GM18520 (cell line): ENCODE results near the gene STK24.

Experiments
- ATAC-seq: cut with Tn5 transposase; IDR thresholded peaks from one replicate; pipeline ENCODE4 v1.9.1; 2021; ENCODE audit not compliant: unreplicated experiment

The STK24 gene

DNA sequence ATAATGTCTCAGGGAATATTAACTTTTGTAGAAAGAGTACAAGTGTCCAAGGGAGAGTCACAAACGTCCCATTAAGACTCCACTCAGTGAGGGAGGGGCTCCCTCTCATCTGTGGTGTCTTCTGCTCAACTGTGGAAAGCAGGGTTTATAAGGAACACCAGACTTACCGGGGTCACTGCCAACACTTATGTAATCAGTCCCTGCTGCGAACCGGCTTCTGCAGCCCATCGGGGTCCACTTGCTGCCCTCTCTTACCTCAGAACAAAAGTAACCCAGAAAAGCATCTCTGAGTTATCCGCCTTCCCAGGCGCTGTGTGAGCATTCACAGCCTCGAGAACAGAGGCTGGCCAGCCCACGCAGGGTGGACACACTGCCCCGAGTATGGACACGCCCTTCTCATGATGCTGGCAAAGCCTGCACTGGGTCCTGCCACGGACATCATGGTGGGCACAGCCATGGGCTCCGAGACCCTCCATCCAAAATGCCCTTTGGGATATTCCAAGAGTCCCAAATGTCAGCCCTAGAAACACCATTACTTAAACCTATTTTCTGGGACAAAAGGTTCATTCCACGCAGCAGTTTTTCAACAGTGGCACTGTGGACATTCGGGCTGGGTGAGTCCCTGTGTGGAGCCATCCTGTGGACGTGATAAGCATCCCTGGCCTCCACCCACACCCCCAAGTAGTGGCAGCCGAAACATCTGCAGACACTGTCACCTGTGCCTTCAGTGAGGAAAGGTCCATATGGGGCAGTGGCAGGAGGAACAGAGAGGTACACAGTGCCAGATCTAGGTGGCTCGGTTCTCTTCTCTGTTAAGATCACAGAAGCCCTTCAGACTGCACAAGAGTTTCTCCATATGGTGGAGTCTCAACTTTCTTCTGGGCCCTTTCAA is 63.9 kb downstream of the STK24 start:
- no peak for ATAC-seq

DNA sequence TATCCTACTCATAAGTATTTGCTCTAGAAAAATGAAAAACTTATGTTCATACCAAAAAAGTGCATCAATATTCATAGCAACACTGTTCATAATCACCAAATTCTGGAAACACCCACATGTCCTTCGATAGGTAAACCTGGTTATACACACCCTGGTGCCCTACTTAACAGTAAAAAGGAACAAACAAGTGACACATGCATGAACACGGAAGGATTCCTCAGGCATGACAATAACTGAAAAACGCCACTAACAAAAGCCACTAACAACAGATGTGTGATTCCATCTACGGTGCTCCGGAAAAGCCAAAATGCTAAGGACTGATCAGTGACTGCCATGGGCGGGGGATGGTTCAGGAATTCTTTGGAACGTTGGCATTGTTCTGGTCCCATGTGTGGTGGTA is 65.5 kb downstream of the STK24 start:
- no peak for ATAC-seq

DNA sequence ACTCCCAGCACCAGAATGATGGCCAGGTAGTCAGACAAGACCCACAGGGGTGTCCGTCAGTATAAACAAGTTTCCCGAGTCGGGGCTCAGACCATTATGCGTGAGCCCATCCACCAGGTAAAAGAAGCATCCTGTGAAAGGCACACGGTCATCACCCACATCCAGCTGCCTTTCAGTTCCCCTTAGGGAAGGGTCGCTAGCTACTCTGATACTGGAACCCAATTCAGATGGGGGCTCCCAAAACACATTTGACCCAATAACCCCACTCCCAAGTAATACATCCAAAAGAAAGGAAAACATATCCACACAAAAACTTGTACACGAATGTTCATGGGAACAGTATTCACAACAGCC is 66.8 kb downstream of the STK24 start:
- ATAC-seq, result no peak

DNA sequence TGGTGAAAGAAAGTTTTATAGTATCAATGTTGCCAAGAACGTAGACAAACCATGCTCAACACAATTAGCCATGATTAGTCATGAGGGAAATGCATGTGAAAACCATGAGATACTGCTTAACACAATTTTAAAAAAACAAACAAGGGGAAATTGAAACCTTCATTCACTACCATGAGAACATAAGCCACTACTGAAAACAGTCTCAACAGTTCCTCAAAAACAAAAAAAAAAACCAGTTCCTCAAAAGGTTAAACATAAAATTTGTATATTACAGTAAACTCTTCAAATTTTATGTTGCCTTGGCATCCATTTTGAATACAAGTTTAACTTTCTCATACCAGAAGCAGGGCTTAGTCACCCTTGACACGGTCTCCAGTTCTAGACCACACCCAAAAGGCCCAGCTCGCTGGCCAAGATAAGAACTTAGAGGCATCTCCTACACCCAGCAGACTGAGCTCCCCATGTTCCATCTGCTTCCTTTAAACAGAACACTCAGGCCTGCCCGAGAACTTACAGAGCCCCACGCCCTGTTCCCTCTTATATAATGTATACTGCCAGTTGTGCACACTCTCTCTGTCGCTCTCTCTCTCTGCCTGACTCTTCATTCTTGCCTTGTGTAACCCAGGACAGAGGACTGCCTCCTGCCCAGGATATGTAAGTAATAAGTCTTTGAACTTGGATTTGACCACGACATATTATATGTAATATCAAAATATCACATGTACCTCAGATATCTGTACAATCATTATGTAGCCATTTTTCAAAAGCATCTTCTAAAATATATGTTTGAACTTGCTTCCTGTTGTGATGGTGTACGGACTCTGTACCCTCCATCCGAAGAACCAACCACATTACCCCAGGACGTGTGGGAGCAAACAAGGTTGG is 67.4 kb downstream of the STK24 start:
- peak; percentile 49 for ATAC-seq

DNA sequence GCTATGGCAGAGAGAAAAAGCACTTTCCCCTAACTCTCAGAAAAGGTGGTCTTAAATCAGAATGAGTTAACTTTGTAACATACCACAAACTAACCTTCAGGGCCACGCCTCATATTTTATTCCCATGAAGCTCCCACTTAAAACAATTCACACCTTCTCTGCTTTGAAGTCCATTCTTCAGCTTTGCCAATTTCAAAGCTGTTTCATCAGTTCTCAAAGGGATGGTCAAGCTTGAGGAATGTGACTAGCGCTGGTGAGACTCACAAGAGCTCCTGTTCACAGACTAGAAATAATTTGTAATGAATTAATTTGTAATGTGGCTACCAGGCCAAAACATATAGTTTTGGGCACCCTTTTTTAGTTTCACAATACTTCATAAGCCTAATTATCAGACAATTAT is 68.2 kb downstream of the STK24 start:
- ATAC-seq, result no peak

DNA sequence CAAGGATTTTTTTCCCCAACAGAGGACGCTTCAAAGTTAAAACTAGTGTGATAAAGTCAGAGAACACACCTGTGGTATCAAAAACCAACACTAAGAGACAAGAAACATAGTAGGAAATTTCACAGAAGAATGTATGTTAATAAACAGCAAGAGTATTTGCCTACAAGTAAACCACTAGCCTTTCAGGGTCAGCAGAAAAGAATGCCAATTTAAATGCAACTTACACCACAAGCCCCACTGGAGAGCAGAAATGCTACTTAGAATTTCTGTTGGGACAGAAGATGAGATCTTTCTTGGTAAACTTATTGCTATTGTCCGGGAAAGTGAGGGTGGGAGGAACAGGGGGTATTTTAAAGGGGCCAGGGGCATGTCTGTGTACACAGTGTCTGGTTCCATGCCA is 68.6 kb downstream of the STK24 start:
- ATAC-seq, result no peak

DNA sequence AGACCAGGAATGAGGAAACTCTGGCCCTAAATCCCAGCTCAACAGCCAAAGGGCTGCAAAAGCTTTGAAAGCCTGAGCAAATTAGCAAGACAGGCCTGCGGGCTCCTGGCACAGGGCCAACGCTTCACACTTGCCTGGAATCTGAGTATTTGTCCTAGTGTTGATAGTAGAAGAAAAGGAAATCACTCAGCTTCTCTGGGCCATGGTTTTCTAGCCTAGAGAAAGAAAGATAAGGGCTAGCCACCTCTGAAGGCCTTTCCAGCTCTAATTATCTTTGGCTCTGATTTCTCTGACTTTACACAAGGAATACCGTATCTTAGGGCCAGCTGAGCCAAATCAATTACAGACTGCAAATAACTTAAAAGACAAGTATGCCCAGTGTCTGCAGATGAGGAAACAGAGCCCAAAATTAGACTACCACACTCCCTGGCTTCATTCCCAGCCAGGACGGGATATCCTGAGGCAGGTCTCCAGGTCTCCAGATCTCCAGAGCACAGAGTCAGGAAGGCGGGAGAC is 69.6 kb downstream of the STK24 start:
- ATAC-seq, result no peak

DNA sequence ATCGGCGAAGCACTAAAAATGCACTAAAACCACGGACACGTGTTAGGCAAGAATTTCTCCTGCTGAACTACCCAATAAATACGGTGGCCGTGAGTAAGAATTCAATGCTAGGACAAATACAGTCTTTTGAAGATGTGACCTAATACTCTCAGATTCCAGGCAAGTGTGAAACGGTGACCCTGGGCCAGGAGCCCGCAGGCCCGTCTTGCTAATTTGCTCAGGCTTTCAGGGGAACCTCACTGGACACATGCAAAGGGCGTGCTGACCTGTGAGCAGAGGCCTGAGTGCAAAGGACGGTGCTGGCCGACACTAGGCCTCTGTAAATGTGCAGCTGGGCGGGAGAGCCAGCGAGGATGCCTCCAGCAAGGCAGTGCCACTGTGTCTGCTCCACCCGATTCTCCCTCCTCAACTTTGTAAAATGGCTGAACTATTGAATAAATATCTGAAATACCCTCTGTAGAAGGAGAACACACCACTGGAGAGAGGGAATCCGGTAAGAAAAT is 70.1 kb downstream of the STK24 start:
- ATAC-seq, result no peak

DNA sequence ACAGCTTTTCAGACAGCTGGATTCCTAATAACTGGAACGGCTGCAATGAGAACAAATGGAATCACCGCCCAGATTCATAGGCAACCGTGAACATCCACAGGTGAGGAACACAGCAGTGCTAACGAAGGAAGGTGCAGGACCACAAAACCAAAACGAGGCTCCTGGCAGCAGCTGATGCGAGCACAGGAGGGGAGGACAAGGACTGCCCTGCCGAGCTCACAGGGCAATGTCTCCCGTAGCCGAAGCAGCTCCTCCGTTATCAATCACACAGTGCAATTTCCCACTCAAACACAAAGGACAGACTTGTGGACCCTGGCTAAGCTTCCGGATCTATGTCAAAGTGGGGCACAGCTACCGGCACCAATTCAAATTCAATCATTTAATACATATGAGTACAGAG is 70.6 kb downstream of the STK24 start:
- no peak for ATAC-seq

DNA sequence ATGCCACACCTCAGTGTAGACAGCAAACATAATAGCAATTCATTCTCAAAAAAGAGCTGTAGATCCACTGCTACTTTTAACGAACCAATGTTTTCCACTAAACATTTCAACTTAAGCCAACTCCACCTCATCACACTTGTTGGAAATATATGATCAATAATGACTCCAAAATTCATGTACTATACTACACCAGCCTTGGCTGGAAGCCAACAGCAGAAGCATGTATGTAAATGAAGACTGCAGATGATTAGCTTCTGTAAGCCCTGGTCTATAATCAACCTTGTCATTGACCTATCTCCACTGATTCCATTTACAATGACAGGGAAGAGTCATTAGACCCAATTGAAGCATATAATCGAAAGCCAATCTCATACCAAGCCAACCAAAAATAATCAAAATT is 71.7 kb downstream of the STK24 start:
- ATAC-seq, result no peak

DNA sequence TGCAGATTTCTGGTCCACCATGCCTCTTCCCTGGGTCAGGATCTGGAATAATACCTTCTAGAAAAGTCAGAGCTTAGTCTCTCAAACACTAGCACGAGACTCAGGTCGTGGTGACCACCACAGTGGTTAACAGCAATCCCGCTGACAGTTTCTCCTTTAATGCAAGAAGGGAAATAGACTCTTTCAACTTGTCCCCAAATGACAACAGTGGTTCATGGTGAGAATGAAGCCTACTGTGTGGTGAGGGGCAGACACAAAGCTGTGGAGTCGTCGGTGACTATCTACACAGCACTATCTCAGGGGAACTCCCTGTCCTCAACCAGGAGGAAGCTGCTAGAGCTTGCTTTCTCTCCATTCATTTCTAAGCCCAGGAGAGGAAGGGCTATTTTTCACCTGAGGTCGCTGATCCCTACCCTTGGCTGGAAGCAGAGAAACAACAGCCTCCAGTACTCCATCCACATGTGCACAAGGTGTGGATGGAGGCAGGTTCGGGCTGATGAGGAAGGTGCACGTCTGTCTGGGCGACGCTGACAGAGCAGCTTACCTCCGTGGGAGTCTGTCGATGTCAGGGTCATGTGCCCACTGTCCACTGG is 72.4 kb downstream of the STK24 start:
- ATAC-seq, result peak; percentile 44

DNA sequence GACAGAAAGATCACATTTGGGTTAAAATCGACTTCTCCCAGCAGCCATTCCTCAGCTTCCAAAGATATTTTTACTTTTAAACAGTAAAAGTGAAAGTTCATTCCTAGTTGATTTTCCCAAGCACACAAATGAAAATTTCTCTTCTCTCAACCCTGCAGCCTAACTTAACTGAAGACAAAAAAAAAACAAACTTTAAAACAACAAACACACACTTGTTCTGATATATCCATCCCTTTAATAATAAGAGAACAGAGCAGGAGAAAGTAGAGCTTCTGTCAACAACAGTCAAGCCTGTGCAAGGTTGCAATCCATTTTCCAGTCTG is 72.9 kb downstream of the STK24 start:
- no peak for ATAC-seq

DNA sequence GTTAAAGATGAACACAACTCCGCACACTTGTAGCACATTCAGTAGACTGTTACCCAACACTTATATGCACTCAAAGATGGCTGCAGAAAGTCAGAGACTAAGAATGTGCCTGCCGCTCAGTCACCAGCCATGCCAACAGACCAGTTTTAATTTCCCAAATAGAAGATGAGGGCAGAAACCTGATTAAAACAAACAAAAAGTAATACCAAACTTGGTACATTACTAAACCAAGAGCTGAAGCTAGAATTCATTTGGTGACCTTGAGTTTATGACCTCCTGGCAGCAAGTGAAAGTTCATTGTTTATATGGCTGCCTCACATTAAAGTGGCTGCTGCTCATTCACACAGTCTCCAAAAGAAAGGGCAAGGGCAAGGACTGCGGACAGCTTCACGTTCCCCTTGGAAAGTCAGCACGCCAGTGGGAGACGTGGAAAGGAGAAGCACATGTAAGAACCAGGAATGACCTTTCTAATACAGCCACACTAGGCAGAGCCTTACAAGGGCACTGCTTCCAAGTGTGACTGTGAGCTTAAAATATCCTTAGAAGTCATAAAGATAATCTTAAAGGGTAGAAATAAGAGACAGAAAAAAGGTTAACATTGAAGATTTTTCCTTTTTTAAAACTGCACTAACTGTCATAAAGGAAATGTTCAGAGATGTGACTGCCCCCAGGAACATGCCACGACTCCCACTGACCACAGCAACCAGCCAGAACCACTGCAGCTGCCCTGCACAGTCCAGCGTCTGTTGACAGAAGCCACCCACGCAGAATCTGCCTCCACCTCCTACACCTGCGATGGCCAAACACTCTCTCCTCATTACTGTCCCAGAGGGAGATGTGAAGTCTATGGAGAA is 73.5 kb downstream of the STK24 start:
- no peak for ATAC-seq

DNA sequence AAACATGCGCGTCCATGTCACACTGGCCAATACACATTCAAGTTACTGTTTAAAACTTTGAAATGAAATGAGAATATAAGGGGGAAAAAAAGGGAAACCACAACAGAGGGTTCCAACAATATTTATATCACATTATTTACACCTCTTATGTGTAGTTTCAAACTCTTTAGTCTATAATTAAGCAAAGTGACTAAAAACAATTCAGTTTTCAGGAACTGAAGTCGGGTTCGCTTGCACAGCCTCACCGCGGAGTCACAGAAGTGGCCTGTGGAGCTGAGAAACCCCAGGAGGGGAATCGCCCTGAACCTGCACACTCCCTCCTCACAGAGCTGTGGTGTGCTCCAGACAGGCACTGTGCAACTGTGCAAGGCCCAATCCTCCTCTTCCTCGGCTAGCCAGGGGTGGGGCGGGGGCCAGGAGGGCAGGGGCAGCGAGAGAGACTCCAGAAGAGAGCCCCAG is 75.9 kb downstream of the STK24 start:
- ATAC-seq, result peak; percentile 57

DNA sequence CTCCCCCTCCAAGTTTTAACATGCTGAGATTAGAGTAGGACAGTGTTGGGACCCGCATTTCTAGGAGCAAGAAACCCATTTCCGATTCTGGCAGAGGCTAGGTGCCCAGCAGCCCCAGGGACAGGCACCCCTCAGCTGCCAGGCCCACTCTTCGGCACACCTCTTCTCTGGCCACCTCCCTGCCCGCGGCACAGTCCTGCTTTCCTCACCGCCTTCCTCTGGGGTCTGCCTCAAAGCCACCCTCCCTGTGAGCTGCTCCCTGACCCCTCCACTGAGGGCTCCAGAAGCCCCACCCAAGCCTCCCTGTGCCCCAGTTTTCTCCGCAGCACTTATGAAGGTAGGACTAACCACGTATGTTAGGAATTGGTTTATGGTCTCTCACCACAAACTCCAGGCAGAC is 79.9 kb downstream of the STK24 start:
- no peak for ATAC-seq

DNA sequence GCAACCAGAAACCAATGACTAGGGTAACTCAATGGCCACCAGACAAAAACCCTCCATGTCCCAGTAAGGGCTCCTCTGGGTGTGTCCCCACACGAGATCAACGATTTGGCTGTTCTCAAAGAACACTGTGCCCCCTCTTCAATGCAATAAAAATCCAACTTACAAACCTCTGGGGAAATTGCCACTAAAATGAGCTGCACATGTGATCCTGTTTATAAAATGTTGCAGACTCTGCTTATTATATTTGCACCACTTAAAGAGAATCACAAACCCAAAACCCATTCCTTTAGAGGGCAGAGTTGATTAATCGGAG is 80.5 kb downstream of the STK24 start:
- ATAC-seq, result no peak

DNA sequence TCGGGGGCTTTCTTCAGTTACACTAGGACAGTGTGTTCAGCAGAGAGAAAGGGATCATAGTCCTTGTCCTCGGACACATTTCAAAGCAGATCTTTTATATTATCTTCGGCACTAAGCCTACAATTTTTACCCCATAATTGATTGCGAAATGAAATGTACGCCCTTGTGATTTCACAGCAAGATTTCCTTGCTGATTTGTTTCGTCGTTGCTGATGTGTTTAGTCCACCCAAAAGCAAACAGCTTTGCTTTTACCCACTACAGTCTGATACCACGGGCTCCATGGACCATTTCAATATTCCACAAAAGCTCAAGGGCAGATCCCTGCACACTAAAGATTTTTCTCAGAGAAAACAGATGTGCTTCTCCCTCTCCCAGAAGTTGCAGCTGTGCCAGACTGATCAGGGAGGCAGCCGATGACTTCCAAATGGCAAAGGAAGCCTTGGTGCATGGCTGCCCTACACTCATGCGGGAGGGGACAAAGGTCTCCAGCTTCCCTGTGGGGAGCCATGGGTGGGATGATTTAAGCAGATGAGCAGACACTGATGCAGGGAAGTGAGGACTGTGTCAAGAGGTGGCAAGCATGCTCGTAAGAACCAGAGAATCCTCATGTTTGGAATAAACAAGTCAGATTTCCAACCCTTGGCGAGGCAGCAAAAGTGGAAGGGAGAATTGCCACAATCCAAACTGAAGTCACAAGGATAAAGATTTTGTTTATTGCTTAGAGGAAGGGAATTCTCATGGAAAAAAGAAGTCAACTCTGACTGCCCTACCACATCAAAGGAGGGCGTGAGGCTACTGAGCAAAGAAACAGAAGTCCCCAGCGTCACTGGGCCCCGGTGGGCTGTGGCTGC is 81.1 kb downstream of the STK24 start:
- ATAC-seq, result no peak

DNA sequence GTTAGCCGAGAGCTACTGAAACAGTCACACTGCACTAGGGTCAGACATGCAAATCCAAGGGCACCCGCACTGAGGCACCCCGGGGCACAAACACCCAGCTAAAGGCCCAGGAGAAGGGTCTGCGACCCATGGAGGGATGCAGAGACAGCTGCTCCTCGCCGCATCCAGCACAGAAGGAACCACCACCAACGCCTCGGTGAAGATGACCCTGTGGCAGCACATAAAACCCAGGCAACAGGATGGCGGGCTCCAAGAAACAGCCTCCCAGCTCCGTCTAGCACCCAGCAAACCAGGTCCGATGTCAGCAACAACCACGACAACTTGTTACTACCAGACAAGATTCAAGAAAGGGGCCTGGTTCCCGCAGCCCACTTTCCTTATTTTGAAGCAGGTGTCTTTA is 82.1 kb downstream of the STK24 start:
- no peak for ATAC-seq

DNA sequence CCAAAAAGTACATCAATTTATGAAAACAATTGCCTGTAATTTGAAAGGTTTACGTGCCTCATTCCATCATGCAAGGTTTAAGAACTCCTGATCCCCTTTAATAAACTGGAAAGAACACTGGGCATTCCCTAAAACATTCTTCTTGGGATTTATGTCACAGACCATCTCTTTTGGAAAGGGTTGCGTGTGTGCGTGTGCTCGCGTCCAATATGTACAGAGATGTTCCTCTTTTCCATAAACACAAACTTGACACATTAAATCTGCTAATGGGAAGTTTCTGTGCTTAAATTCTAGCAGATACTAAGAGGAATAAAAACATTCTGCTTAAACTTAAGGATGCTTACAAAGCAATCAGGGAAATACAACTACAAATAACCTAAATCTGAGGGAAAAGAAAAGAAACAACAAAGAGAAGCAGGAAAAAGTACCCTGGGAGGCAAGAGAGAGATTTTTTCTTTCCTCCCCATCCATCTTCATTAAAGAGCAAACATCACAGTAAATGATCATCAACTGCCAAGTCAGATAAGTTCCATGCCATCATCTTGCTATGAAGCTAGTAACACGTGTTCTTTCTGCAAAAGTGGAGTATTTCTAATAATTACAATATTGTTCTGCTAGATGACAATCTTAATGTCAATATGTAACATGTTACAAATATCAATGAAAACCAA is 83.7 kb downstream of the STK24 start:
- ATAC-seq, result no peak
